Thoracic aorta (tissue), 2 donors: ENCODE data around the gene LMLN. TPM values are rescaled to one million over a fixed set of nuclear protein-coding genes. Genes with fewer than 3 reads are reported as not detected.

ENCODE experiments used
- ATAC-seq: fragments of 150-250 bp; one replicate; pipeline ENCODE4 v1.8.0; 2017; ENCODE audit warnings: low read depth; ENCODE audit not compliant: insufficient number of reproducible peaks, low FRiP score
- DNase-seq: peaks from one replicate; pipeline ENCODE4 v3.0.0-alpha.2; 2020; ENCODE audit warnings: low spot score
- H3K27ac ChIP-seq, 2 donors: fragments of 200-600 bp; sonication (generic); 1 replicate in 1 of 2; 2 replicates in 1 of 2; pipeline ENCODE4 v1.5.1; 2016; ENCODE audit warnings: mild to moderate bottlenecking in 2 of 2, moderate library complexity in 2 of 2
- H3K27me3 ChIP-seq: fragments of 200-600 bp; sonication (generic); replicated peaks from 2 replicates; pipeline ENCODE4 v1.6.0; 2016; ENCODE audit warnings: mild to moderate bottlenecking; ENCODE audit not compliant: insufficient read depth
- H3K36me3 ChIP-seq: fragments of 200-600 bp; sonication (generic); one replicate; pipeline ENCODE4 v1.5.1; 2016
- H3K4me1 ChIP-seq, 2 donors: fragments of 200-600 bp; sonication (generic); 1 replicate in 1 of 2; 2 replicates in 1 of 2; pipeline versions ENCODE4 v1.5.1 to v1.6.0; 2016; ENCODE audit warnings: low read depth in 2 of 2, mild to moderate bottlenecking in 1 of 2; ENCODE audit not compliant: control insufficient read depth in 1 of 2
- H3K4me3 ChIP-seq: fragments of 200-600 bp; sonication (generic); 2 replicates; pipeline ENCODE4 v1.5.1; 2016; ENCODE audit warnings: mild to moderate bottlenecking
- H3K9me3 ChIP-seq: fragments of 200-600 bp; sonication (generic); 2 replicates; pipeline ENCODE4 v1.5.1; 2016
- CTCF ChIP-seq: fragments of 200-600 bp; sonication (generic); IDR thresholded peaks from one replicate; pipeline ENCODE4 v1.5.1; 2019; ENCODE audit warnings: antibody characterized with exemption
- total RNA-seq, 2 donors: library from RNA; depleted of rRNA; stranded (reverse); fragments of >200 nt; gene quantifications; one replicate each; pipeline versions ENCODE4 v1.1.0 to v1.2.3, GENCODE V29; 2016

The LMLN gene
- total RNA-seq, 2 donors from 2014 or later, result 1.2 to 4.1 TPM

- peak overlapping the region; percentile 88 to 93 for H3K27ac ChIP-seq
- H3K9me3 ChIP-seq, result no peaks in the 10 kb centered on the region
- ATAC-seq (no peak), DNase-seq (no peak)
- TF ChIP-seq CTCF, result no peak
- peaks cover 18 to 42% of the 10 kb centered on the region in 2 donors for H3K4me1 ChIP-seq
- no peaks in the 10 kb centered on the region for H3K27me3 ChIP-seq
- H3K4me3 ChIP-seq, result peak overlapping the region; percentile 94
- peaks cover 27% of the 10 kb centered on the region for H3K36me3 ChIP-seq
Observed at GRCh38 chr3:197949191-197949777, 10.7 kb upstream of the LMLN start.

GRCh38 chr3:197949778-197950676, 10.0 kb upstream of the LMLN start, which contains the start of gene RPL35A:
RPL35A (plus strand) TSS chr3:197950190; CDS start chr3:197950968, 778 bp downstream.
- ATAC-seq, result peak; percentile 91
- peaks cover 35% of the 10 kb centered on the region for H3K36me3 ChIP-seq
- no peak for TF ChIP-seq CTCF
- DNase-seq, result peak; percentile 48
- H3K27ac ChIP-seq, result peak within 1 kb of the TSS; percentile 88 to 93
- no peaks in the 10 kb centered on the region for H3K27me3 ChIP-seq
- H3K4me3 ChIP-seq, result peak within 1 kb of the TSS; percentile 94
- H3K9me3 ChIP-seq, result no peaks in the 10 kb centered on the region
- H3K4me1 ChIP-seq, result peaks cover 18 to 45% of the 10 kb centered on the region in 2 donors

- no peak for TF ChIP-seq CTCF
- Histone ChIP-seq H3K36me3 (peaks cover 41% of the 10 kb centered on the region), H3K9me3 (no peaks in the 10 kb centered on the region), H3K4me1 (peaks cover 18 to 45% of the 10 kb centered on the region in 2 donors), H3K4me3 (peak overlapping the region; percentile 94), H3K27me3 (no peaks in the 10 kb centered on the region), H3K27ac (peak overlapping the region; percentile 88 to 93)
- ATAC-seq (no peak), DNase-seq (no peak)
Observed at GRCh38 chr3:197950677-197951061, 9.3 kb upstream of the LMLN start.

GRCh38 chr3:197951392-197951990, 8.5 kb upstream of the LMLN start:
- H3K4me3 ChIP-seq, result peak overlapping the region; percentile 94
- H3K4me1 ChIP-seq, result peaks cover 18 to 45% of the 10 kb centered on the region in 2 donors
- H3K9me3 ChIP-seq, result no peaks in the 10 kb centered on the region
- TF ChIP-seq CTCF, result no peak
- ATAC-seq (no peak), DNase-seq (no peak)
- peak overlapping the region in 1 of 2 donors; percentile 88 for H3K27ac ChIP-seq
- H3K27me3 ChIP-seq, result no peaks in the 10 kb centered on the region
- H3K36me3 ChIP-seq, result peaks cover 45% of the 10 kb centered on the region

GRCh38 chr3:197952440-197952839, 7.6 kb upstream of the LMLN start:
- no peak overlapping the region for H3K4me3 ChIP-seq
- peaks cover 18 to 45% of the 10 kb centered on the region in 2 donors for H3K4me1 ChIP-seq
- H3K27ac ChIP-seq, result no peak overlapping the region
- peaks cover 45% of the 10 kb centered on the region for H3K36me3 ChIP-seq
- TF ChIP-seq CTCF, result no peak
- ATAC-seq (no peak), DNase-seq (no peak)
- H3K27me3 ChIP-seq, result no peaks in the 10 kb centered on the region
- H3K9me3 ChIP-seq, result no peaks in the 10 kb centered on the region
